Ascending aorta (tissue), 2 donors: ENCODE results near the gene DGKQ. TPM values are rescaled to one million over a fixed set of nuclear protein-coding genes. Genes with fewer than 3 reads are reported as not detected.
A peak's percentile ranks its signal among the peaks of the same experiment; 100 is the strongest.
"Not testable (repeated sequence)": the region's sequence is repeated elsewhere in the genome, so short reads cannot be mapped to it uniquely, and the experiment has no call there.

ENCODE experiments used
- DNase-seq, 2 donors: peaks; one replicate each; pipeline ENCODE4 v3.0.0-alpha.2; 2019; ENCODE audit warnings: low spot score in 2 of 2
- H3K27ac ChIP-seq, 2 donors: fragments of 200-600 bp; sonication (generic); one replicate each; pipeline ENCODE4 v1.5.1; 2016 to 2017; ENCODE audit warnings: mild to moderate bottlenecking in 1 of 2
- H3K27me3 ChIP-seq: fragments of 200-600 bp; sonication (generic); one replicate; pipeline ENCODE4 v1.5.1; 2017
- H3K36me3 ChIP-seq, 2 donors: fragments of 200-600 bp; sonication (generic); one replicate each; pipeline ENCODE4 v1.5.1; 2016
- H3K4me1 ChIP-seq, 2 donors: fragments of 200-600 bp; sonication (generic); one replicate each; pipeline ENCODE4 v1.5.1; 2016 to 2017; ENCODE audit warnings: mild to moderate bottlenecking in 1 of 2
- H3K4me3 ChIP-seq, 2 donors: fragments of 200-600 bp; sonication (generic); one replicate each; pipeline ENCODE4 v1.5.1; 2016 to 2017; ENCODE audit warnings: mild to moderate bottlenecking in 1 of 2
- H3K9me3 ChIP-seq, 2 donors: fragments of 200-600 bp; sonication (generic); one replicate each; pipeline ENCODE4 v1.5.1; 2016
- intact Hi-C: fragments of 100-400 bp; cut with DNase I; formaldehyde crosslinking; loops from one replicate; pipeline ENCODE4 v1.15.1; 2023
- total RNA-seq: library from RNA; depleted of rRNA; stranded (reverse); fragments of >200 nt; gene quantifications from one replicate; pipeline ENCODE4 v1.1.0, GENCODE V29; 2016
- TF ChIP-seq, protein P1 (sequence below), 3 experiments: fragments of 200-600 bp in 2 of 3; fragments of 450-650 bp in 1 of 3; sonication (generic) in 2 of 3; IDR thresholded peaks; one replicate each; pipeline ENCODE4 v1.5.1; 2016 to 2019; ENCODE audit warnings: antibody characterized with exemption in 3 of 3, mild to moderate bottlenecking in 1 of 3, moderate library complexity in 1 of 3

DGKQ gene
- total RNA-seq, 1 donor from 2014 or later = 20.1 TPM

- H3K27ac ChIP-seq = no peak overlapping the region
- intact Hi-C loops = loop anchor here (5.0 to 10.0 kb wide), 3 partner anchors 224 to 416 kb away; partner anchors contain the start of gene UVSSA
- no peak for DNase-seq
- H3K4me3 ChIP-seq = peak overlapping the region; percentile 76 to 82
- TF ChIP-seq, protein P1, sequence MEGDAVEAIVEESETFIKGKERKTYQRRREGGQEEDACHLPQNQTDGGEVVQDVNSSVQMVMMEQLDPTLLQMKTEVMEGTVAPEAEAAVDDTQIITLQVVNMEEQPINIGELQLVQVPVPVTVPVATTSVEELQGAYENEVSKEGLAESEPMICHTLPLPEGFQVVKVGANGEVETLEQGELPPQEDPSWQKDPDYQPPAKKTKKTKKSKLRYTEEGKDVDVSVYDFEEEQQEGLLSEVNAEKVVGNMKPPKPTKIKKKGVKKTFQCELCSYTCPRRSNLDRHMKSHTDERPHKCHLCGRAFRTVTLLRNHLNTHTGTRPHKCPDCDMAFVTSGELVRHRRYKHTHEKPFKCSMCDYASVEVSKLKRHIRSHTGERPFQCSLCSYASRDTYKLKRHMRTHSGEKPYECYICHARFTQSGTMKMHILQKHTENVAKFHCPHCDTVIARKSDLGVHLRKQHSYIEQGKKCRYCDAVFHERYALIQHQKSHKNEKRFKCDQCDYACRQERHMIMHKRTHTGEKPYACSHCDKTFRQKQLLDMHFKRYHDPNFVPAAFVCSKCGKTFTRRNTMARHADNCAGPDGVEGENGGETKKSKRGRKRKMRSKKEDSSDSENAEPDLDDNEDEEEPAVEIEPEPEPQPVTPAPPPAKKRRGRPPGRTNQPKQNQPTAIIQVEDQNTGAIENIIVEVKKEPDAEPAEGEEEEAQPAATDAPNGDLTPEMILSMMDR (IDR thresholded peaks at IDR 0.05) = no peak
- no peaks in the 10 kb centered on the region for H3K9me3 ChIP-seq
- H3K4me1 ChIP-seq = peaks cover 11 to 28% of the 10 kb centered on the region in 2 donors
- H3K36me3 ChIP-seq = no peaks in the 10 kb centered on the region
- H3K27me3 ChIP-seq = no peaks in the 10 kb centered on the region
Measured at GRCh38 chr4:930827-931193, 42.6 kb downstream of the DGKQ start.

- DNase-seq = no peak
- intact Hi-C loops = loop anchor here (5.0 to 10.0 kb wide), 3 partner anchors 225 to 417 kb away; partner anchors contain the start of gene UVSSA
- no peaks in the 10 kb centered on the region for H3K27me3 ChIP-seq
- peak overlapping the region in 1 of 2 donors; percentile 82 for H3K4me3 ChIP-seq
- TF ChIP-seq, protein P1 (IDR thresholded peaks at IDR 0.05) = no peak
- H3K27ac ChIP-seq = no peak overlapping the region
- no peaks in the 10 kb centered on the region for H3K9me3 ChIP-seq
- no peaks in the 10 kb centered on the region for H3K36me3 ChIP-seq
- H3K4me1 ChIP-seq = peaks cover 11 to 35% of the 10 kb centered on the region in 2 donors
Measured at GRCh38 chr4:930028-930551, 43.3 kb downstream of the DGKQ start.

GRCh38 chr4:929096-929765 is 44.1 kb downstream of the DGKQ start:
- Histone ChIP-seq H3K36me3 (no peaks in the 10 kb centered on the region), H3K9me3 (no peaks in the 10 kb centered on the region), H3K27me3 (no peaks in the 10 kb centered on the region), H3K27ac (no peak overlapping the region), H3K4me1 (peaks cover 11 to 36% of the 10 kb centered on the region in 2 donors), H3K4me3 (no peak overlapping the region)
- no peak for DNase-seq
- TF ChIP-seq, protein P1 (IDR thresholded peaks at IDR 0.05) = no peak
- intact Hi-C loops = no loop called here

DNA sequence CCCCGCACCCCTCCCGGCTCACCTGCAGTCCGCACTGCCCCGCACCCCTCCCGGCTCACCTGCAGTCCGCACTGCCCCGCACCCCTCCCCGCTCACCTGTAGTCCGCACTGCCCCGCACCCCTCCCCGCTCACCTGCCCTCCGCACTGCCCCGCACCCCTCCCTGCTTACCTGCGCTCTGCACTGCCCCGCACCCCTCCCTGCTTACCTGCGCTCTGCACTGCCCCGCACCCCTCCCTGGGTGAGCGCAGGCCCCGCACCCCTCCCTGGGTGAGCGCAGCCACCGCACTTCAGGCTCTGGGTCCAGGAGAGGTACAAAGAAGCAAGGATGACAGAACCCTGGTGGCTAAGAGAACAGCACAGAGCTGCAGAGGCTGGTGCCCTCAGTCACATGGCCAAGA is 45.8 kb downstream of the DGKQ start:
- H3K27ac ChIP-seq, H3K36me3 ChIP-seq, H3K27me3 ChIP-seq, intact Hi-C loops, H3K9me3 ChIP-seq, DNase-seq, H3K4me3 ChIP-seq: not testable (repeated sequence)
- H3K4me1 ChIP-seq = peaks cover 5 to 29% of the 10 kb centered on the region in 2 donors

- H3K27me3 ChIP-seq = no peaks in the 10 kb centered on the region
- peaks cover 5 to 29% of the 10 kb centered on the region in 2 donors for H3K4me1 ChIP-seq
- no peak for DNase-seq
- H3K4me3 ChIP-seq = no peak overlapping the region
- no peak overlapping the region for H3K27ac ChIP-seq
- intact Hi-C loops = no loop called here
- H3K9me3 ChIP-seq = no peaks in the 10 kb centered on the region
- TF ChIP-seq, protein P1 (IDR thresholded peaks at IDR 0.05) = no peak
- peaks cover 0 to 4% of the 10 kb centered on the region in 2 donors for H3K36me3 ChIP-seq
Measured at GRCh38 chr4:926538-926937, 46.8 kb downstream of the DGKQ start.

DNA sequence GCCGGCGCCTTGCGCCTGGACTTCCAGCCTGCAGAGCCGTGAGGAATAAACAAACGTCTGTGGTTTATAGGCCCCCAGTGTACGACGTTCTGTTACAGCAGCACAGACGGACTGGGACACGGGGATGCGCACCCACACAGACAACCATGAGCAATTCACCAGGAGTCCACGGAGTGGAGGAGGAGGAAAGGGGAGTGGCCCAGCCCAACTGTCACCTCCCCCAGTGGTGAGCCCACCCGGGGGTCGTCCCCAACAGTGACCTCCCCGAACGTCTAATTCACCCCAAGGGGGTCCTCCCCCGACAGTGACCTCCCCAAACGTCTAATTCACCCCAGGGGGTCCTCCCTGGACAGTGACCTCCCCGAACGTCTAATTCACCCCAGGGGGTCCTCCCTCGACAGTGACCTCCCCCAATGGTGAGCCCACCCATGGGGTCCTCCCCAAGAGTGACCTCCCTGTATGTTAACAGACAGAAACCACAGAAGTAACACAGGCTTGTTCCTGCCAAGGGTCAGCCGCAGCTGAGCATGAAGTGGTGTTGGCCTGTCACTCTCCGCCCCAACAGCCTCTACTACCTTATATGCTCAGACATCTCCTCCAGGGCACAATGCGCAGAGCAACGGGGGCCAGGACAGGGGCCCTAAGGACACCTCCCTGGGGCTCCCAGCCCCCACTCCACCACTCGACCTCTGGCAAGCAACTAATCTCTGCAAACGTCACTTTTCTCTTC is 47.4 kb downstream of the DGKQ start:
- H3K27me3 ChIP-seq = no peaks in the 10 kb centered on the region
- intact Hi-C loops = no loop called here
- peaks cover 0 to 4% of the 10 kb centered on the region in 2 donors for H3K36me3 ChIP-seq
- H3K4me1 ChIP-seq = peaks cover 3 to 25% of the 10 kb centered on the region in 2 donors
- TF ChIP-seq, protein P1 (IDR thresholded peaks at IDR 0.05) = no peak
- no peaks in the 10 kb centered on the region for H3K9me3 ChIP-seq
- H3K27ac ChIP-seq = no peak overlapping the region
- DNase-seq = no peak
- H3K4me3 ChIP-seq = no peak overlapping the region
